Trophoblast cell (in vitro differentiated cells and primary cell): ENCODE measurements around the gene CDC37.

Source experiments
- DNase-seq, 2 donors: peaks; one replicate each; pipeline ENCODE4 v3.0.0-alpha.2; 2016
- H2AFZ ChIP-seq: 2 replicates; pipeline ENCODE4 v1.6.1; 2013; ENCODE audit warnings: low read length, moderate library complexity, mild to moderate bottlenecking; ENCODE audit not compliant: insufficient read depth, poor library complexity
- H2AK5ac ChIP-seq: 2 replicates; pipeline ENCODE4 v1.6.1; 2013; ENCODE audit warnings: mild to moderate bottlenecking, low read length
- H2BK120ac ChIP-seq: 2 replicates; pipeline ENCODE4 v1.6.1; 2013; ENCODE audit warnings: low read length, mild to moderate bottlenecking, moderate library complexity; ENCODE audit not compliant: insufficient read depth, poor library complexity
- H2BK12ac ChIP-seq: 2 replicates; pipeline ENCODE4 v1.6.1; 2013; ENCODE audit warnings: mild to moderate bottlenecking, low read length, moderate library complexity
- H2BK5ac ChIP-seq: 2 replicates; pipeline ENCODE4 v1.6.1; 2013; ENCODE audit warnings: low read length, low read depth, moderate library complexity, mild to moderate bottlenecking; ENCODE audit not compliant: poor library complexity
- H3K14ac ChIP-seq: 2 replicates; pipeline ENCODE4 v1.6.1; 2013; ENCODE audit warnings: mild to moderate bottlenecking, low read length
- H3K18ac ChIP-seq: 2 replicates; pipeline ENCODE4 v1.6.1; 2013; ENCODE audit warnings: mild to moderate bottlenecking, low read length
- H3K23ac ChIP-seq: 2 replicates; pipeline ENCODE4 v1.6.1; 2013; ENCODE audit warnings: low read length
- H3K27ac ChIP-seq: 2 replicates; pipeline ENCODE4 v1.5.1; 2013; ENCODE audit warnings: low read depth, mild to moderate bottlenecking, inconsistent platforms, low read length, moderate library complexity
- H3K27me3 ChIP-seq: 2 replicates; pipeline ENCODE4 v1.6.1; 2013; ENCODE audit warnings: inconsistent platforms, mild to moderate bottlenecking, low read length, moderate library complexity; ENCODE audit not compliant: insufficient read depth
- H3K36me3 ChIP-seq, 2 experiments: 1 replicate in 1 of 2; 2 replicates in 1 of 2; pipeline ENCODE4 v1.6.1; 2013; ENCODE audit warnings: low read length in 2 of 2, mild to moderate bottlenecking in 2 of 2, moderate library complexity in 1 of 2; ENCODE audit not compliant: insufficient read depth in 2 of 2, control insufficient read depth in 1 of 2
- H3K4ac ChIP-seq: 2 replicates; pipeline ENCODE4 v1.6.1; 2013; ENCODE audit warnings: low read depth, mild to moderate bottlenecking, low read length, moderate library complexity
- H3K4me1 ChIP-seq, 2 experiments: 1 replicate in 1 of 2; 2 replicates in 1 of 2; pipeline ENCODE4 v1.6.1; 2013; ENCODE audit warnings: low read length in 2 of 2, mild to moderate bottlenecking in 2 of 2, moderate library complexity in 1 of 2; ENCODE audit not compliant: insufficient read depth in 2 of 2, control insufficient read depth in 1 of 2
- H3K4me2 ChIP-seq: 2 replicates; pipeline ENCODE4 v1.6.1; 2013; ENCODE audit warnings: inconsistent platforms, mild to moderate bottlenecking, low read length, moderate library complexity
- H3K4me3 ChIP-seq: 2 replicates; pipeline ENCODE4 v1.5.1; 2013; ENCODE audit warnings: mild to moderate bottlenecking, low read depth, low read length, inconsistent platforms
- H3K79me1 ChIP-seq: one replicate; pipeline ENCODE4 v1.6.1; 2013; ENCODE audit warnings: low read length
- H3K79me2 ChIP-seq: 2 replicates; pipeline ENCODE4 v1.6.1; 2013; ENCODE audit warnings: low read length, mild to moderate bottlenecking; ENCODE audit not compliant: control insufficient read depth, insufficient read depth, poor library complexity
- H3K9ac ChIP-seq: 2 replicates; pipeline ENCODE4 v1.6.1; 2013; ENCODE audit warnings: mild to moderate bottlenecking, low read length
- H3K9me3 ChIP-seq: 2 replicates; pipeline ENCODE4 v1.6.1; 2013; ENCODE audit warnings: low read depth, mild to moderate bottlenecking, control low read depth, inconsistent platforms, low read length; ENCODE audit not compliant: insufficient read depth
- H4K12ac ChIP-seq: 2 replicates; pipeline ENCODE4 v1.6.1; 2013; ENCODE audit warnings: low read depth, mild to moderate bottlenecking, low read length, moderate library complexity
- H4K8ac ChIP-seq: 2 replicates; pipeline ENCODE4 v1.6.1; 2013; ENCODE audit warnings: low read depth, mild to moderate bottlenecking, low read length, moderate library complexity
- H4K91ac ChIP-seq: one replicate; pipeline ENCODE4 v1.6.1; 2013; ENCODE audit warnings: low read depth, mild to moderate bottlenecking, low read length, moderate library complexity
- WGBS: extraction: QIAGEN DNeasy Blood & Tissue Kit; methylation state at CpG from one replicate; pipeline ENCODE4 v1.1.7; 2013; ENCODE audit warnings: missing lambda C conversion rate; ENCODE audit not compliant: insufficient read length, insufficient coverage; ENCODE audit errors: extremely low coverage; 5-methylcytosine and 5-hydroxymethylcytosine counted together

Gene CDC37

DNA sequence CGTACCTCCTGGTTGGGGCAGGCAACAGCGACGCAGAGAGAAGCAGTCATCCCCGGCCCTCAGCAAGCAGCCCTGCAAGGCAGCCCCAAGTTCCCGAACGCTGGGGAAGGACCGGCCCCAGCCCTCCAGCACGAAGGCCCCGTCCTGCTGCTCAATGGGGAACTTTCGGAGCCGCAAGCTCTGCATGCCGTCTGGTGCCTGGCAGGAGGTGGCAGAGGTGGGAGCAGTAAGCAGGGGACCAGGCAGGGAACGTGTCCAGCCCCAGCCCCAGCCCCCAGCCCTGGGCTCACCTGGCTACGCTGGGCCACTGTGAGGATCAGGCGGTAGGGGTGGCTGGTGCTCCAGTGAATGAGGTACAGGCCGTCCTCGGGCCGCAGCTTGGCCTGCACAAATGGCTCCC lies 41.1 kb downstream of the CDC37 start:
- Histone ChIP-seq H2AFZ (no peak overlapping the region), H4K12ac (no peak overlapping the region), H3K9ac (no peak overlapping the region), H3K27ac (no peak overlapping the region), H3K18ac (no peak overlapping the region), H3K79me2 (no peaks in the 10 kb centered on the region), H3K9me3 (peaks cover 3% of the 10 kb centered on the region), H2BK120ac (no peak overlapping the region), H2BK12ac (no peak overlapping the region), H2AK5ac (no peak overlapping the region), H2BK5ac (no peak overlapping the region), H3K4ac (no peak overlapping the region), H4K91ac (no peak overlapping the region), H3K23ac (no peak overlapping the region), H3K4me1 (no peaks in the 10 kb centered on the region), H3K36me3 (peaks cover 64 to 72% of the 10 kb centered on the region in 2 experiments), H3K4me3 (peak overlapping the region; percentile 34), H4K8ac (no peak overlapping the region), H3K14ac (no peak overlapping the region), H3K79me1 (no peaks in the 10 kb centered on the region), H3K27me3 (no peaks in the 10 kb centered on the region), H3K4me2 (no peak overlapping the region)
- no peak for DNase-seq
- WGBS, result no CpG with 5 or more reads among the region's 18 CpGs

- no peak overlapping the region for H2AK5ac ChIP-seq
- no peaks in the 10 kb centered on the region for H3K4me1 ChIP-seq
- H3K4ac ChIP-seq, result no peak overlapping the region
- H3K14ac ChIP-seq, result no peak overlapping the region
- no peak overlapping the region for H4K91ac ChIP-seq
- DNase-seq, result no peak
- H3K27me3 ChIP-seq, result no peaks in the 10 kb centered on the region
- no peak overlapping the region for H3K9ac ChIP-seq
- no peaks in the 10 kb centered on the region for H3K79me2 ChIP-seq
- H4K12ac ChIP-seq, result no peak overlapping the region
- no peaks in the 10 kb centered on the region for H3K79me1 ChIP-seq
- no peak overlapping the region for H3K27ac ChIP-seq
- H2AFZ ChIP-seq, result no peak overlapping the region
- H3K4me2 ChIP-seq, result no peak overlapping the region
- WGBS, result no CpG with 5 or more reads among the region's 16 CpGs
- no peak overlapping the region for H4K8ac ChIP-seq
- no peak overlapping the region for H2BK5ac ChIP-seq
- no peak overlapping the region for H2BK12ac ChIP-seq
- H3K4me3 ChIP-seq, result no peak overlapping the region
- peaks cover 3% of the 10 kb centered on the region for H3K9me3 ChIP-seq
- H3K36me3 ChIP-seq, result peaks cover 70 to 71% of the 10 kb centered on the region in 2 experiments
- H3K18ac ChIP-seq, result no peak overlapping the region
- H2BK120ac ChIP-seq, result no peak overlapping the region
- no peak overlapping the region for H3K23ac ChIP-seq
Measured at GRCh38 chr19:10361569-10362011, 41.8 kb downstream of the CDC37 start.

DNA sequence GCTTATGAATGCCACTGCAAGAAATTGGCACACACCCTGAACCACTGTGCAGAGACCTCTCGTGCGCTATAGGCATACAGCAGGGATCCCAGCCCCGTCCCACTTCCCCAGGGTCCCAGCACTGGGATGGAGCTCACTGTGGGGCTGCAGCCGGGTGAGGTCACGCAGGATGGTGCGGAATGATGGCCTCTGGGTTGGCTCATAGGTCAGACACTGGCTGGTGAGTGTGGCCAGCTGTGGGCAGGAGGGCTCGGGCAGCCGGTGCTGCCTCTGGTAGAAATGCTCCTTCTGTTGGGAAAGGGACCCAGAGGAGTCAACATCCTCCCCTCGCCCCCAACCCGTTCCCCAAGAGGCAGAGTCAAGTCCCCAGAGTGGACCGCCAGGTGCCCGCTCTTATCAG lies 46.9 kb downstream of the CDC37 start:
- peaks cover 10% of the 10 kb centered on the region for H3K9me3 ChIP-seq
- H2BK12ac ChIP-seq, result no peak overlapping the region
- no peak overlapping the region for H2BK120ac ChIP-seq
- no peak overlapping the region for H3K4me3 ChIP-seq
- H3K79me1 ChIP-seq, result no peaks in the 10 kb centered on the region
- no peak overlapping the region for H3K4ac ChIP-seq
- no peak overlapping the region for H3K27ac ChIP-seq
- no peaks in the 10 kb centered on the region for H3K79me2 ChIP-seq
- no peaks in the 10 kb centered on the region for H3K27me3 ChIP-seq
- H4K91ac ChIP-seq, result no peak overlapping the region
- no peak overlapping the region for H3K9ac ChIP-seq
- peaks cover 42 to 46% of the 10 kb centered on the region in 2 experiments for H3K36me3 ChIP-seq
- no peak for DNase-seq
- H4K8ac ChIP-seq, result no peak overlapping the region
- H3K23ac ChIP-seq, result no peak overlapping the region
- peaks cover 5 to 14% of the 10 kb centered on the region in 2 experiments for H3K4me1 ChIP-seq
- no peak overlapping the region for H2AK5ac ChIP-seq
- no peak overlapping the region for H3K14ac ChIP-seq
- no peak overlapping the region for H3K18ac ChIP-seq
- no peak overlapping the region for H2AFZ ChIP-seq
- no peak overlapping the region for H2BK5ac ChIP-seq
- WGBS, result no CpG with 5 or more reads among the region's 12 CpGs
- H4K12ac ChIP-seq, result no peak overlapping the region
- no peak overlapping the region for H3K4me2 ChIP-seq

DNA sequence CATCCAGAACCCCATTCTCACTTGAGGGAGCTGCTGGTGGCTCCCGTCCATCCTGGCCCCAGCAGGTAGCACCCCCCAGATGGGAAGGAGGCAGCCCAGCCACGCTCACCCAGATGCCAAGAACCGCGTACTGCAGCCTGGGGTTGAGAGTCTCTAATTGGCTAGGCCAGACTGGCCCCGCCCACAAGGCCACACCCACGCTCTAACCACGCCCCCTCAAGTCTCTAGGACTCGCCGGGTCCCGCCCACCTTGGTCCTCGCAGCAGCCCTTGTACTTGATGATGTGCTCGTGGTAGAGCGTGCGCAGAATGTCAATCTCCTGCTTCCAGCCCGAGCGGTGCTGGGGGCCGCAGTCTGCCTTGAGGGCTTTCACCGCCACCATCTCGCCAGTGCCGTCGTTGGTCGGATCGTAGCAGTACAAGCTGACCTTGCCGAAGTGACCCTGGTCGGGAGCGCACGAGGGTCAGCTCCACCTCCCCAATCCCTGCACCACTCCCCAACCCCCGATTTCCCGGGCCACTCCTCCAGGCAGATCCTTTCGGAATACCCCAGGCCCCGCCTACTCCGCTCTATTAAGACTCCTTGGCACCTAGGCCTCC lies 49.5 kb downstream of the CDC37 start:
- no peak overlapping the region for H4K12ac ChIP-seq
- no peak for DNase-seq
- no peak overlapping the region for H2AFZ ChIP-seq
- no peak overlapping the region for H3K4me3 ChIP-seq
- H2AK5ac ChIP-seq, result no peak overlapping the region
- H3K18ac ChIP-seq, result no peak overlapping the region
- H2BK120ac ChIP-seq, result no peak overlapping the region
- no peak overlapping the region for H3K27ac ChIP-seq
- peaks cover 5 to 14% of the 10 kb centered on the region in 2 experiments for H3K4me1 ChIP-seq
- no peak overlapping the region for H2BK12ac ChIP-seq
- no peak overlapping the region for H3K4ac ChIP-seq
- peak overlapping the region; percentile 28 for H3K4me2 ChIP-seq
- no peak overlapping the region for H4K91ac ChIP-seq
- peaks cover 10% of the 10 kb centered on the region for H3K9me3 ChIP-seq
- no CpG with 5 or more reads among the region's 32 CpGs for WGBS
- H3K36me3 ChIP-seq, result peaks cover 37% of the 10 kb centered on the region in 2 experiments
- H4K8ac ChIP-seq, result no peak overlapping the region
- H2BK5ac ChIP-seq, result no peak overlapping the region
- H3K9ac ChIP-seq, result no peak overlapping the region
- H3K23ac ChIP-seq, result no peak overlapping the region
- H3K79me2 ChIP-seq, result no peaks in the 10 kb centered on the region
- no peaks in the 10 kb centered on the region for H3K27me3 ChIP-seq
- H3K79me1 ChIP-seq, result no peaks in the 10 kb centered on the region
- no peak overlapping the region for H3K14ac ChIP-seq
